HCT116 (cell line): ENCODE results near the gene MIGA1. TPM values are rescaled to one million over a fixed set of nuclear protein-coding genes. Genes with fewer than 3 reads are reported as not detected.

Source experiments
- ATAC-seq: fragments of 200-7000 bp; cut with Tn5 transposase; 2 replicates; pipeline ENCODE4 v1.9.1; 2020; ENCODE audit warnings: mild to moderate bottlenecking, moderate library complexity
- BruUV-seq: library from RNA; stranded (reverse); fragments of 400-500 nt; replicated peaks from 2 replicates; lab custom pipeline; 2021; lab: Mats Ljungman, UMichigan
- CTCF ChIA-PET: fragments of 300-600 bp; sonication (Branson Sonifier 250); formaldehyde crosslinking; loops from one replicate; lab custom pipeline; 2021; ENCODE audit warnings: antibody characterized with exemption; lab: Charles Lee
- POLR2A ChIA-PET: fragments of 300-600, 350-600 bp; sonication (Branson Sonifier 250); formaldehyde crosslinking; loops from one replicate; lab custom pipeline; 2021; ENCODE audit warnings: antibody characterized with exemption; lab: Charles Lee
- RAD21 ChIA-PET, 2 experiments: fragments of 300-600 bp; sonication (Branson Sonifier 250); formaldehyde crosslinking; loops; one replicate each; lab custom pipeline; 2023; ENCODE audit warnings: low total read pairs in 2 of 2; ENCODE audit not compliant: uncharacterized antibody in 2 of 2, unreplicated experiment in 2 of 2, low non-redundant PET in 1 of 2; lab: Charles Lee
- DNase-seq: peaks from one replicate; pipeline ENCODE4 v3.0.0-alpha.2; 2010; ENCODE audit warnings: low read depth, low spot score
- H2AFZ ChIP-seq: fragments of 200-600 bp; shearing (Covaris generic), sonication (generic); 2 replicates; pipeline ENCODE4 v1.6.1; 2017; ENCODE audit warnings: low read depth, mixed run types, mixed read lengths, antibody characterized with exemption, low read length; ENCODE audit not compliant: poor library complexity, severe bottlenecking
- H3K27ac ChIP-seq: 2 replicates; pipeline ENCODE4 v1.5.1; 2012; ENCODE audit warnings: low read depth, low read length
- H3K27me3 ChIP-seq: fragments of 200-600 bp; sonication (generic); 2 replicates; pipeline ENCODE4 v1.6.1; 2016; ENCODE audit warnings: mixed run types, low read length, mixed read lengths; ENCODE audit not compliant: insufficient read depth
- H3K36me3 ChIP-seq, 2 experiments: fragments of 200-500 bp in 1 of 2; fragments of 200-600 bp in 1 of 2; sonication (Bioruptor generic) in 1 of 2; sonication (generic) in 1 of 2; 2 replicates each; pipeline versions ENCODE4 v1.5.1 to v1.6.1; 2014 to 2016; ENCODE audit warnings: low read length in 2 of 2, inconsistent platforms in 1 of 2, mixed read lengths in 1 of 2, mixed run types in 1 of 2; ENCODE audit not compliant: insufficient read depth in 2 of 2, control insufficient read depth in 1 of 2
- H3K4me1 ChIP-seq, 2 experiments: fragments of 200-600 bp in 1 of 2; sonication (generic) in 1 of 2; 2 replicates each; pipeline versions ENCODE4 v1.5.1 to v1.6.1; 2012 to 2017; ENCODE audit warnings: low read length in 2 of 2, inconsistent platforms in 1 of 2, mild to moderate bottlenecking in 1 of 2, mixed read lengths in 1 of 2, mixed run types in 1 of 2, moderate library complexity in 1 of 2; ENCODE audit not compliant: insufficient read depth in 2 of 2, control insufficient read depth in 1 of 2
- H3K4me2 ChIP-seq: fragments of 200-600 bp; sonication (generic); 2 replicates; pipeline ENCODE4 v1.6.1; 2017; ENCODE audit warnings: mixed run types, low read length, mixed read lengths
- H3K4me3 ChIP-seq, 2 experiments: fragments of 200-600 bp in 1 of 2; sonication (generic) in 1 of 2; replicated peaks in 1 of 2; 2 replicates each; pipeline ENCODE4 v1.5.1; 2011 to 2016; ENCODE audit warnings: low read length in 2 of 2, control low read depth in 1 of 2, low read depth in 1 of 2, mild to moderate bottlenecking in 1 of 2, mixed read lengths in 1 of 2, mixed run types in 1 of 2
- H3K79me2 ChIP-seq: fragments of 200-600 bp; sonication (generic); 2 replicates; pipeline ENCODE4 v1.6.1; 2017; ENCODE audit warnings: mild to moderate bottlenecking, mixed run types, low read length, moderate library complexity, mixed read lengths; ENCODE audit not compliant: insufficient read depth
- H3K9ac ChIP-seq: fragments of 200-600 bp; sonication (generic); 2 replicates; pipeline ENCODE4 v1.6.1; 2016; ENCODE audit warnings: low read length, mixed read lengths
- H3K9me2 ChIP-seq: fragments of 200-600 bp; sonication (generic), shearing (Covaris generic); 2 replicates; pipeline ENCODE4 v1.6.1; 2017; ENCODE audit warnings: mixed run types, mild to moderate bottlenecking, moderate library complexity; ENCODE audit not compliant: insufficient read depth
- H3K9me3 ChIP-seq, 2 experiments: fragments of 200-500 bp in 1 of 2; fragments of 200-600 bp in 1 of 2; sonication (Bioruptor generic) in 1 of 2; sonication (generic) in 1 of 2; 2 replicates each; pipeline ENCODE4 v1.6.1; 2014 to 2017; ENCODE audit warnings: low read length in 2 of 2, mixed read lengths in 2 of 2, inconsistent platforms in 1 of 2, low read depth in 1 of 2, mild to moderate bottlenecking in 1 of 2, mixed run types in 1 of 2, moderate library complexity in 1 of 2; ENCODE audit not compliant: control insufficient read depth in 1 of 2, insufficient read depth in 1 of 2
- H4K20me1 ChIP-seq: fragments of 200-600 bp; sonication (generic), shearing (Covaris generic); 2 replicates; pipeline ENCODE4 v1.6.1; 2017; ENCODE audit warnings: mixed run types, mild to moderate bottlenecking, moderate library complexity; ENCODE audit not compliant: insufficient read depth
- EGR1 ChIP-seq: IDR thresholded peaks from 2 replicates; pipeline ENCODE4 v1.6.1; 2012; ENCODE audit warnings: low read depth
- FOSL1 ChIP-seq: IDR thresholded peaks from 2 replicates; pipeline ENCODE4 v1.6.1; 2012; ENCODE audit warnings: low read depth
- POLR2A ChIP-seq: IDR thresholded peaks from 2 replicates; pipeline ENCODE4 v1.7.0; 2011; ENCODE audit warnings: borderline replicate concordance; ENCODE audit not compliant: insufficient read depth, insufficient read length; ENCODE audit errors: extremely low read depth
- POLR2AphosphoS5 ChIP-seq: IDR thresholded peaks from 2 replicates; pipeline ENCODE4 v1.6.1; 2011; ENCODE audit warnings: mild to moderate bottlenecking, low read depth, low read length, moderate library complexity
- REST ChIP-seq: IDR thresholded peaks from 2 replicates; pipeline ENCODE4 v1.6.1; 2012; ENCODE audit warnings: low read depth
- intact Hi-C: fragments of 100-400 bp; cut with micrococcal nuclease; formaldehyde crosslinking; loops from 2 replicates; pipeline ENCODE4 v1.10.0; 2022
- total RNA-seq: library from RNA; stranded (reverse); gene quantifications from one replicate; pipeline ENCODE4 v1.2.1, GENCODE V29; 2021; ENCODE audit not compliant: unreplicated experiment
- TF ChIP-seq, protein P1 (sequence below): IDR thresholded peaks from 2 replicates; pipeline ENCODE4 v1.6.1; 2012

Gene MIGA1
- total RNA-seq, 1 experiment from 2014 or later: 9.6 TPM

GRCh38 chr1:77906019-77906545 is 126.6 kb downstream of the MIGA1 start:
- Histone ChIP-seq H3K4me2 (no peak overlapping the region), H3K9me3 (no peaks in the 10 kb centered on the region), H3K36me3 (no peaks in the 10 kb centered on the region), H3K4me3 (no peak overlapping the region), H3K9me2 (no peaks in the 10 kb centered on the region), H2AFZ (no peak overlapping the region), H3K27me3 (no peaks in the 10 kb centered on the region), H3K4me1 (no peaks in the 10 kb centered on the region), H3K9ac (no peak overlapping the region), H4K20me1 (no peaks in the 10 kb centered on the region)
- DNase-seq: no peak
- no peak for ATAC-seq
- no TSS peak for BruUV-seq
- RAD21 ChIA-PET: no interaction called here
- POLR2A ChIA-PET: no interaction called here
- intact Hi-C loops: loop anchor here (10.0 kb wide), 2 partner anchors 221 to 371 kb away; partner anchors contain the start of gene ZZZ3
- TF ChIP-seq POLR2A: no peak
- TF ChIP-seq REST: no peak
- TF ChIP-seq, protein P1, sequence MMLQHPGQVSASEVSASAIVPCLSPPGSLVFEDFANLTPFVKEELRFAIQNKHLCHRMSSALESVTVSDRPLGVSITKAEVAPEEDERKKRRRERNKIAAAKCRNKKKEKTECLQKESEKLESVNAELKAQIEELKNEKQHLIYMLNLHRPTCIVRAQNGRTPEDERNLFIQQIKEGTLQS: no peak
- TF ChIP-seq POLR2AphosphoS5: no peak
- no peak for TF ChIP-seq FOSL1
- TF ChIP-seq EGR1: no peak
- TF ChIP-seq, all 23 proteins: peak for 0
- CTCF ChIA-PET: no interaction called here
- H3K27ac ChIP-seq: no peak overlapping the region
- no peaks in the 10 kb centered on the region for H3K79me2 ChIP-seq
